22Rv1 (cell line): Measurements from ENCODE around the gene MAGI1.

Experiments
- ZFX ChIP-seq: fragments of 450-650 bp; IDR thresholded peaks from 2 replicates; pipeline ENCODE4 v1.6.1; 2017; ENCODE audit warnings: antibody characterized with exemption, borderline replicate concordance
- TF ChIP-seq, protein P1 (sequence below): fragments of 450-650 bp; IDR thresholded peaks from 2 replicates; pipeline ENCODE4 v1.5.1; 2017; ENCODE audit warnings: mild to moderate bottlenecking

DNA sequence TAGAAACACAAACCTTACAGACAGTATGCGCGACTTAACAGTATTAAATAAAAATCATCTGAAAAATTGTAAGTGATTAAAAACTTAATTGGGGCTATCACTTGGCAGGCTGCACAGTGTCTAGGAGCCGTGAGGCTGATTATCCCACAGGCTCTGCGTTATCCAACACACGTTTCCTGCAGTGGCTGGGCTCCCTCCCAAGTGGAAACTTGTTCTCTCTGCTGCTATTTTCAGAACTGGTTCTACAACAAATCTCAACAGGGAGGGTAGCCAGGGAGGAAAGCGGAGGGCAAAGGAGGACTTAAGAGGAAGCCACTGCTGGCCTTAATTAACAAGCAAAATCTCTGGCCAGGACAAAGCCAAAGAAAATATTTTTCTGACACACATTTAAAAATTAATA, 555.2 kb downstream of the MAGI1 start:
- TF ChIP-seq, protein P1, sequence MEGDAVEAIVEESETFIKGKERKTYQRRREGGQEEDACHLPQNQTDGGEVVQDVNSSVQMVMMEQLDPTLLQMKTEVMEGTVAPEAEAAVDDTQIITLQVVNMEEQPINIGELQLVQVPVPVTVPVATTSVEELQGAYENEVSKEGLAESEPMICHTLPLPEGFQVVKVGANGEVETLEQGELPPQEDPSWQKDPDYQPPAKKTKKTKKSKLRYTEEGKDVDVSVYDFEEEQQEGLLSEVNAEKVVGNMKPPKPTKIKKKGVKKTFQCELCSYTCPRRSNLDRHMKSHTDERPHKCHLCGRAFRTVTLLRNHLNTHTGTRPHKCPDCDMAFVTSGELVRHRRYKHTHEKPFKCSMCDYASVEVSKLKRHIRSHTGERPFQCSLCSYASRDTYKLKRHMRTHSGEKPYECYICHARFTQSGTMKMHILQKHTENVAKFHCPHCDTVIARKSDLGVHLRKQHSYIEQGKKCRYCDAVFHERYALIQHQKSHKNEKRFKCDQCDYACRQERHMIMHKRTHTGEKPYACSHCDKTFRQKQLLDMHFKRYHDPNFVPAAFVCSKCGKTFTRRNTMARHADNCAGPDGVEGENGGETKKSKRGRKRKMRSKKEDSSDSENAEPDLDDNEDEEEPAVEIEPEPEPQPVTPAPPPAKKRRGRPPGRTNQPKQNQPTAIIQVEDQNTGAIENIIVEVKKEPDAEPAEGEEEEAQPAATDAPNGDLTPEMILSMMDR, result no peak
- TF ChIP-seq ZFX, result no peak
